HCT116 (cell line): ENCODE data around the gene TMEM143. TPM values are rescaled to one million over a fixed set of nuclear protein-coding genes. Genes with fewer than 3 reads are reported as not detected.

Source experiments
- ATAC-seq: fragments of 200-7000 bp; cut with Tn5 transposase; 2 replicates; pipeline ENCODE4 v1.9.1; 2020; ENCODE audit warnings: mild to moderate bottlenecking, moderate library complexity
- BruUV-seq: library from RNA; stranded (reverse); fragments of 400-500 nt; replicated peaks from 2 replicates; lab custom pipeline; 2021; lab: Mats Ljungman, UMichigan
- CTCF ChIA-PET: fragments of 300-600 bp; sonication (Branson Sonifier 250); formaldehyde crosslinking; loops from one replicate; lab custom pipeline; 2021; ENCODE audit warnings: antibody characterized with exemption; lab: Charles Lee
- POLR2A ChIA-PET: fragments of 300-600, 350-600 bp; sonication (Branson Sonifier 250); formaldehyde crosslinking; loops from one replicate; lab custom pipeline; 2021; ENCODE audit warnings: antibody characterized with exemption; lab: Charles Lee
- RAD21 ChIA-PET, 2 experiments: fragments of 300-600 bp; sonication (Branson Sonifier 250); formaldehyde crosslinking; loops; one replicate each; lab custom pipeline; 2023; ENCODE audit warnings: low total read pairs in 2 of 2; ENCODE audit not compliant: uncharacterized antibody in 2 of 2, unreplicated experiment in 2 of 2, low non-redundant PET in 1 of 2; lab: Charles Lee
- DNase-seq: peaks from one replicate; pipeline ENCODE4 v3.0.0-alpha.2; 2010; ENCODE audit warnings: low read depth, low spot score
- H2AFZ ChIP-seq: fragments of 200-600 bp; shearing (Covaris generic), sonication (generic); 2 replicates; pipeline ENCODE4 v1.6.1; 2017; ENCODE audit warnings: low read depth, mixed run types, mixed read lengths, antibody characterized with exemption, low read length; ENCODE audit not compliant: poor library complexity, severe bottlenecking
- H3K27ac ChIP-seq: 2 replicates; pipeline ENCODE4 v1.5.1; 2012; ENCODE audit warnings: low read depth, low read length
- H3K27me3 ChIP-seq: fragments of 200-600 bp; sonication (generic); 2 replicates; pipeline ENCODE4 v1.6.1; 2016; ENCODE audit warnings: mixed run types, low read length, mixed read lengths; ENCODE audit not compliant: insufficient read depth
- H3K36me3 ChIP-seq, 2 experiments: fragments of 200-500 bp in 1 of 2; fragments of 200-600 bp in 1 of 2; sonication (Bioruptor generic) in 1 of 2; sonication (generic) in 1 of 2; 2 replicates each; pipeline versions ENCODE4 v1.5.1 to v1.6.1; 2014 to 2016; ENCODE audit warnings: low read length in 2 of 2, inconsistent platforms in 1 of 2, mixed read lengths in 1 of 2, mixed run types in 1 of 2; ENCODE audit not compliant: insufficient read depth in 2 of 2, control insufficient read depth in 1 of 2
- H3K4me1 ChIP-seq, 2 experiments: fragments of 200-600 bp in 1 of 2; sonication (generic) in 1 of 2; 2 replicates each; pipeline versions ENCODE4 v1.5.1 to v1.6.1; 2012 to 2017; ENCODE audit warnings: low read length in 2 of 2, inconsistent platforms in 1 of 2, mild to moderate bottlenecking in 1 of 2, mixed read lengths in 1 of 2, mixed run types in 1 of 2, moderate library complexity in 1 of 2; ENCODE audit not compliant: insufficient read depth in 2 of 2, control insufficient read depth in 1 of 2
- H3K4me2 ChIP-seq: fragments of 200-600 bp; sonication (generic); 2 replicates; pipeline ENCODE4 v1.6.1; 2017; ENCODE audit warnings: mixed run types, low read length, mixed read lengths
- H3K4me3 ChIP-seq, 2 experiments: fragments of 200-600 bp in 1 of 2; sonication (generic) in 1 of 2; replicated peaks in 1 of 2; 2 replicates each; pipeline ENCODE4 v1.5.1; 2011 to 2016; ENCODE audit warnings: low read length in 2 of 2, control low read depth in 1 of 2, low read depth in 1 of 2, mild to moderate bottlenecking in 1 of 2, mixed read lengths in 1 of 2, mixed run types in 1 of 2
- H3K79me2 ChIP-seq: fragments of 200-600 bp; sonication (generic); 2 replicates; pipeline ENCODE4 v1.6.1; 2017; ENCODE audit warnings: mild to moderate bottlenecking, mixed run types, low read length, moderate library complexity, mixed read lengths; ENCODE audit not compliant: insufficient read depth
- H3K9ac ChIP-seq: fragments of 200-600 bp; sonication (generic); 2 replicates; pipeline ENCODE4 v1.6.1; 2016; ENCODE audit warnings: low read length, mixed read lengths
- H3K9me2 ChIP-seq: fragments of 200-600 bp; sonication (generic), shearing (Covaris generic); 2 replicates; pipeline ENCODE4 v1.6.1; 2017; ENCODE audit warnings: mixed run types, mild to moderate bottlenecking, moderate library complexity; ENCODE audit not compliant: insufficient read depth
- H3K9me3 ChIP-seq, 2 experiments: fragments of 200-500 bp in 1 of 2; fragments of 200-600 bp in 1 of 2; sonication (Bioruptor generic) in 1 of 2; sonication (generic) in 1 of 2; 2 replicates each; pipeline ENCODE4 v1.6.1; 2014 to 2017; ENCODE audit warnings: low read length in 2 of 2, mixed read lengths in 2 of 2, inconsistent platforms in 1 of 2, low read depth in 1 of 2, mild to moderate bottlenecking in 1 of 2, mixed run types in 1 of 2, moderate library complexity in 1 of 2; ENCODE audit not compliant: control insufficient read depth in 1 of 2, insufficient read depth in 1 of 2
- H4K20me1 ChIP-seq: fragments of 200-600 bp; sonication (generic), shearing (Covaris generic); 2 replicates; pipeline ENCODE4 v1.6.1; 2017; ENCODE audit warnings: mixed run types, mild to moderate bottlenecking, moderate library complexity; ENCODE audit not compliant: insufficient read depth
- CBX3 ChIP-seq: IDR thresholded peaks from 2 replicates; pipeline ENCODE4 v1.6.1; 2012; ENCODE audit warnings: low read depth
- CEBPB ChIP-seq: IDR thresholded peaks from 2 replicates; pipeline ENCODE4 v1.6.1; 2012; ENCODE audit warnings: low read depth
- EGR1 ChIP-seq: IDR thresholded peaks from 2 replicates; pipeline ENCODE4 v1.6.1; 2012; ENCODE audit warnings: low read depth
- EZH2 ChIP-seq: fragments of 200-600 bp; sonication (generic); IDR thresholded peaks from 2 replicates; pipeline ENCODE4 v1.6.1; 2017; ENCODE audit warnings: antibody characterized with exemption, mixed run types
- EZH2phosphoT487 ChIP-seq: fragments of 200-600 bp; IDR thresholded peaks from 2 replicates; pipeline ENCODE4 v1.6.1; 2018; ENCODE audit warnings: antibody characterized with exemption, borderline replicate concordance
- FOSL1 ChIP-seq: IDR thresholded peaks from 2 replicates; pipeline ENCODE4 v1.6.1; 2012; ENCODE audit warnings: low read depth
- JUND ChIP-seq: IDR thresholded peaks from 2 replicates; pipeline ENCODE4 v1.6.1; 2012
- RAD21 ChIP-seq: IDR thresholded peaks from 2 replicates; pipeline ENCODE4 v1.6.1; 2012; ENCODE audit warnings: low read depth, mild to moderate bottlenecking
- SIN3A ChIP-seq: IDR thresholded peaks from 2 replicates; pipeline ENCODE4 v1.6.1; 2012; ENCODE audit warnings: low read depth
- SP1 ChIP-seq: IDR thresholded peaks from 2 replicates; pipeline ENCODE4 v1.6.1; 2012; ENCODE audit warnings: low read depth
- TCF7L2 ChIP-seq: IDR thresholded peaks from 2 replicates; pipeline ENCODE4 v1.7.0; 2011; ENCODE audit warnings: borderline replicate concordance, inconsistent platforms; ENCODE audit not compliant: insufficient read depth, insufficient read length; ENCODE audit errors: extremely low read depth
- ZFX ChIP-seq: fragments of 450-650 bp; IDR thresholded peaks from 2 replicates; pipeline ENCODE4 v1.6.1; 2017
- ZNF274 ChIP-seq: fragments of 200-500 bp; sonication (Bioruptor generic); IDR thresholded peaks from 2 replicates; pipeline ENCODE4 v1.6.1; 2014; ENCODE audit warnings: mild to moderate bottlenecking, low read depth, low read length, inconsistent platforms
- intact Hi-C: fragments of 100-400 bp; cut with micrococcal nuclease; formaldehyde crosslinking; loops from 2 replicates; pipeline ENCODE4 v1.10.0; 2022
- total RNA-seq: library from RNA; stranded (reverse); gene quantifications from one replicate; pipeline ENCODE4 v1.2.1, GENCODE V29; 2021; ENCODE audit not compliant: unreplicated experiment
- TF ChIP-seq, protein P1 (sequence below): IDR thresholded peaks from 2 replicates; pipeline ENCODE4 v1.6.1; 2011; ENCODE audit warnings: mild to moderate bottlenecking, low read length, moderate library complexity; ENCODE audit not compliant: insufficient replicate concordance; ENCODE audit errors: extremely low read depth

The TMEM143 gene
- total RNA-seq, 1 experiment from 2014 or later = 13.2 TPM

DNA sequence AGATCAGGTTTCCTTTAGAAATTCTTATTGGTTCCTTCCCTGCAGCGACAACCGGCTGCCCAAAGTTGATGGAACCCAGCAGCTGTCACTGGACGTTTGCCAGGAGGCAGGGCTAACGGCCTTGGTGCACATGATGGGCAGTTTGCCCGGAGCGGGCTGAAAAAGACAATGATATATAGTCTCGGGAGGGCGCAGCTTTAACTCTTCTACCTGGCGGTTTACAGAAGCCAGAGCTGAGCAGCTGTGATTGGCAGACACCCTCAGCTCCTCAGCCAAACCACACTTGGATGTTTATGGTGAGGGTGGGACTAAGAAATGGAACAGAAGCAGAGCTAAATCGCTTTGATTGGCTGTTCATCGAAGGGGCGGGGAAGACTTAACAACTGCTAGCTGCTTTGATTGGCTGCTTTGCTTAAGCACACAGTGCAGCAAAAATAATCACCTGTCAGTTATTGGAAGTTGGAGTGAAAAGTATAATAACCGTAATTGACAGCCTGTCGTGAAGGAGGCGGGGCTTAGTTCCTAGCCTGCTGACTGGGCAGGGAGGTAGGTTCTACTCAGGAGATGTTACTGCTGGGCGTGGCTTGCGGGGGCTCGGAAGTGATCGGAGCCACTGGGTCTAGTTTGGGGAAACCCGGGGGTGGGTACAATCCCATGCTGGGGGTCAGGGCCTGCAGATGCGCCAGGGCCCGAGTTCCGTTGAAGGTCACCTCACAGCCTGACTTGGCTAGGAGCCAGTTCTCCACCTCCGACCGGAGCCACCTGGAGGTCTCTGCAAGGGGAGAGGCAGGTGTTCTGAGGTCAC, 30.9 kb downstream of the TMEM143 start (continued):
- TF ChIP-seq, protein P1, sequence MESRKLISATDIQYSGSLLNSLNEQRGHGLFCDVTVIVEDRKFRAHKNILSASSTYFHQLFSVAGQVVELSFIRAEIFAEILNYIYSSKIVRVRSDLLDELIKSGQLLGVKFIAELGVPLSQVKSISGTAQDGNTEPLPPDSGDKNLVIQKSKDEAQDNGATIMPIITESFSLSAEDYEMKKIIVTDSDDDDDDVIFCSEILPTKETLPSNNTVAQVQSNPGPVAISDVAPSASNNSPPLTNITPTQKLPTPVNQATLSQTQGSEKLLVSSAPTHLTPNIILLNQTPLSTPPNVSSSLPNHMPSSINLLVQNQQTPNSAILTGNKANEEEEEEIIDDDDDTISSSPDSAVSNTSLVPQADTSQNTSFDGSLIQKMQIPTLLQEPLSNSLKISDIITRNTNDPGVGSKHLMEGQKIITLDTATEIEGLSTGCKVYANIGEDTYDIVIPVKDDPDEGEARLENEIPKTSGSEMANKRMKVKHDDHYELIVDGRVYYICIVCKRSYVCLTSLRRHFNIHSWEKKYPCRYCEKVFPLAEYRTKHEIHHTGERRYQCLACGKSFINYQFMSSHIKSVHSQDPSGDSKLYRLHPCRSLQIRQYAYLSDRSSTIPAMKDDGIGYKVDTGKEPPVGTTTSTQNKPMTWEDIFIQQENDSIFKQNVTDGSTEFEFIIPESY = no peak
- TF ChIP-seq TCF7L2 (no peak), EGR1 (no peak), RAD21 (no peak), EZH2 (no peak), JUND (no peak), ZNF274 (no peak), SP1 (peak; percentile 96), SIN3A (no peak; the same call in 1 of the 2 replicates), CEBPB (no peak), ZFX (no peak)

DNA sequence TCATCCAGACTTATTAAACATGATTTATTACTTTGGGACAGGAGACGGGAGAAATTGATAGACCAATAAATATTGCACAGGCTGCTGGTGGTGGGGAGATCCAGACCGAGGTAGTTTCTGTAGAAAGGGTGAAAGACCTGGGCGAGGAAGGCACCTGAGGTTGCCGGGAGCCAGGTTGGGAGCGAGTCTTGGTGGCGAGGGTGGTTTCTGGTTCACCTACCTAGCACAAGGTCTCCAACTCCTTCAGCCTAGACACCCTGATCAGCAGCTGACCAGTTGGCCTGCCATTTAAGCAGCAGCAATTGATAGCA, 31.4 kb downstream of the TMEM143 start:
- BruUV-seq = no TSS peak
- Histone ChIP-seq H3K27ac (peak overlapping the region; percentile 74), H3K4me2 (peak overlapping the region; percentile 97), H3K4me3 (peak overlapping the region in 1 of 2 experiments; percentile 21; a peak in 2 of 4 replicates), H4K20me1 (no peaks in the 10 kb centered on the region)
- DNase-seq = no peak
- no peak for TF ChIP-seq RAD21
- TF ChIP-seq EZH2phosphoT487 = no peak
- no peak for TF ChIP-seq CBX3
- no peak for TF ChIP-seq FOSL1
- TF ChIP-seq, all 23 proteins: peak for 0
- H2AFZ ChIP-seq = no peak overlapping the region
- ChIA-PET RAD21 (interaction anchor here (1.6 to 3.5 kb wide), 3 partner anchors 11 to 66 kb away, joined by 7 to 54 read pairs (median 32); a partner anchor contains a TSS), CTCF (interaction anchor here (0.7 to 4.4 kb wide), 12 partner anchors 9 to 256 kb away, joined by 3 to 158 read pairs (median 4); partner anchors contain the start of genes EMP3, KDELR1, SYNGR4 and TMEM143), POLR2A (interaction anchor here (0.6 to 2.7 kb wide), 7 partner anchors 8 to 287 kb away, joined by 3 to 53 read pairs (median 4); partner anchors contain the start of genes EMP3, RPL18, SPHK2 and SYNGR4)
- no peaks in the 10 kb centered on the region for H3K27me3 ChIP-seq
- H3K36me3 ChIP-seq = peaks cover 0 to 6% of the 10 kb centered on the region in 2 experiments; a peak in 1 of 4 replicates
- H3K79me2 ChIP-seq = peaks cover 6% of the 10 kb centered on the region; the same call in 1 of the 2 replicates
- H3K4me1 ChIP-seq = peaks cover 12 to 38% of the 10 kb centered on the region in 2 experiments
- no peak for ATAC-seq
- H3K9me2 ChIP-seq = no peaks in the 10 kb centered on the region
- intact Hi-C loops = loop anchor here (2.0 kb wide), 1 partner anchor 18 kb away; no protein-coding TSS in a partner anchor
- H3K9ac ChIP-seq = peak overlapping the region; percentile 70
- no peaks in the 10 kb centered on the region for H3K9me3 ChIP-seq
